Measurements from ENCODE around the gene CDC5L.
"Not testable (repeated sequence)": the region's sequence is repeated elsewhere in the genome, so short reads cannot be mapped to it uniquely, and the experiment has no call there.

The CDC5L gene

DNA sequence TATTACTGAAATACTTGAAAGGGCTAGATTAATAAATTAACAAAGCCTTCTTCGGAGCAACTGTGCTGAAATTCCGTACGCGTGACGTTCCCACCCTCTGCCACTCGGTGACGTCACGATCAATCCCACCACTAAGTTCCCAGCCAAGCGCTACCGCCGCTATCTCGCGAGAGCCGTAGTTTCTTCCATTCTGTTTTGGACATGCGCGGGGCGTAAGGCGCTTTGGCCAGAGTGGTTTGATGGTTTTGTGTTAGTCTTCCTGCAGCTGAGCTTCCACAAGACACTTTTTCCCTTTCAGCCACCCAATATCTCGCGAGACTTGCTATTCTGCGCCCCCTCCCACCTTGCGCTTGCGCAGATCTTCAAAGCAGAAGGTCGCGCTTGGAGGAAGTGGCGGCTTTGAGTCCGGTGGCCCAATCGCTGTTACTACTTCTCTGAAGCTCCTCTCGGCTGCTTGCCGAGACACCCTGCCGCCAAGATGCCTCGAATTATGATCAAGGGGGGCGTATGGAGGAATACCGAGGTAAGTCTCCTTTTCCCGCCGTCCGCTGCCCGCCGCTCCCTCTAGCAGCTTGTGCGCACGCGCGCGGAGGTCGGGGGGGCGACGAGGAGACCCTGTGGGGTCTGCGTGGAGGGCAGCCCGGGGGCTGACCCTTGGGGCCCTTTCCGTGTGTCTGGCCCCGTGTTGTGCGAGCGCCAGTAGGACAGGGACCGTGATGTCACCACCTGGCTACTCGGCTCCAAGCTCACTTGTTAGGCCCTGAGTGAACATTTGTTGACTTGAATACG is at the start of gene CDC5L:
TSS of gene CDC5L (plus strand) at position 361 of the 789 bp plus-strand sequence. CDS start at position 479, 118 bp downstream.
- DNase-seq = peak; percentile 98

GRCh38 chr6:44338228-44339122 is 49.0 kb upstream of the CDC5L start:
- peak; percentile 17 for DNase-seq

DNA sequence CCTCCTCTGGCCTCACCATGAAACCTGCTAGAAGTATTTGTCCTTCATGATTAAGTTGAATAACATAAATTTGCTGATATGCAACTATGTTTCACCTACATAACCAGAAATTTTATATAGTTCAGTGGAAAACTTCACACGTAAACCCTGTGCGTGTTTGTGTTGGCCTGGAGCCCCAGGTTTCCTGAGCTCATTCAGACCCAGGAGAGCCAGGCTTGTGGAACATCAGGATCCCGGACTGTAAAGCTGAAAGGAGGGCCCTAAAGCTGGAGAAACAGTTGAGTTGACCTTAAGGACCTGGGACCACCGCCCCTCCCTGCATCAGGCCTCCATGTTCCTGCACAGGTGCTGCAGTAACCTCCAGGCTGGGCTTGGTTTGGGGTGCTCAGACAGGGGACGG is 48.2 kb upstream of the CDC5L start:
- no peak for DNase-seq

DNA sequence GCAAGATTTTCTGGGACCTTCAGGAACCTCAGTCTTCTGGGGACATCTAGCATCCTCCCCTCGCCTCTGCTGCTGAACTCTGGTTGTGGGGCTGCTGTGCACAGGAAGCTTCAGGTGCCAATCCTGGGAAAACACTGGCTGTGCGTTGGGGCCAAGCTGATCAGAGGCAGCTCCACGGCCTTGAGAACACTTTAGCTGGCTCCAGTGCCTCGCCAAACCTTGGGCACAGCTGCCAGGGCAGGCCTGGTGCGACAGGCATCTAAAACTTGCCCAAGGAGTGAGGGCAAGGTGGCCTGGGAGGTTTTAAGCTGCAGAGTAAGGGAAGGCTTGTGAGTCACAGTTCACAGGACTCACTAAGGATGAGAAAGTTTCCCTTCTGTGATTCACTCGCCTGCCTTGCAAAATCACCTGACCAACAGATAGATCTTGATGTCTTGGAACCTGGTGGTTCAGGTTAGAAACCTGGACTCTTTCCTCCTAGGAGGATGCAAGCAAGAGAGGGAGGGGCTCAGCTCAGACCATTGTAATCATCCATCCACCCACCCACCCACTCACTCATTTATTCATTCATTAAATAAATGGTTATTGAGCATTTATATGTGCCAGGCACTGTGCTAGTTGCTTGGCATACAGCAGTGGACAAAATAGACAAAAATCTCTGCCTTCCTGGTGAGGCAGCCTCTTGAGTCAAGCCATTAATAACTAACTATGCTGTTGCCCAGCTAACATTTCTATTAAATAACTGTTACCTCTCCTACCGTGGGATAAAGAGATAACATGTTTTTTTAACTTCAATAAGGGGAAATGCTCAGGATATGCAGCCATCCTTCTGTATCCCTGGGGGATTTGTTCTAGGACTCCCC is 47.5 kb upstream of the CDC5L start:
- DNase-seq = no peak

GRCh38 chr6:44341095-44341890 is 46.2 kb upstream of the CDC5L start:
- DNase-seq = no peak

GRCh38 chr6:44342052-44342451 is 45.5 kb upstream of the CDC5L start:
- no peak for DNase-seq

DNA sequence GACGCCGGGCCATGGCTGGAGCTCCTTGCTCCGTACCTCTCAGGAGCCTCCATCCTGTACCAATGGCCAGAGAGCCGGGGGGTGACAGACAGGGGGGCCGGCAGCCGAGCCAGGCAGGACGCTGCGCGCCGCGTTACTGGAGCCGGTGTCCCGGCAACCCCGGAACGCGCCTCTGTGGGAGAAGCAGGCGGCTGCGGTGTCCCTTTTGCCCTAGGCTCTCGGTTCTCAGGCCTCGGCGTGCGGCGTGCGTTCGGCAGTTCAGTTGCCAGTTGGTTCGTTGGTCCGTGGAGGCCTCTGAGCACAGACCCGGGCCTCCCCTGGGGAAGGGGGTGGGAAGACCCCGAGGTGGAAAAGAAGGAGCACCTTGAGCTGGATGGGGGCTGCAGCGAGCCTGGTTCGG is 45.0 kb upstream of the CDC5L start, which contains the start of gene SPATS1:
TSS of gene SPATS1 (plus strand) at position 162 of the 400 bp plus-strand sequence. CDS start 446 bp downstream, outside the sequence.
- DNase-seq = no peak

DNA sequence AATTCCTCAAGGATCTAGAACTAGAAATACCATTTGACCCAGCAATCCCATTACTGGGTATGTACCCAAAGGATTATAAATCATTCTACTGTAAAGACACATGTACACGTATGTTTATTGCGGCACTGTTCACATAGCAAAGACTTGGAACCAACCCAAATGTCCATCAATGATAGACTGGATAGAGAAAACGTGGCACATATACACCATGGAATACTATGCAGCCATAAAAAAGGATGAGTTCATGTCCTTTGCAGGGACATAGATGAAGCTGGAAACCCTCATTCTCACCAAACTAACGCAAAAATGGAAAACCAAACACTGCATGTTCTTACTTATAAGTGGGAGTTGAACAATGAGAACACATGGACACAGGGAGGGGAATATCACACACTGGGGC is 40.7 kb upstream of the CDC5L start:
- not testable (repeated sequence) for DNase-seq

GRCh38 chr6:44349904-44350649 is 37.4 kb upstream of the CDC5L start:
- no peak for DNase-seq

DNA sequence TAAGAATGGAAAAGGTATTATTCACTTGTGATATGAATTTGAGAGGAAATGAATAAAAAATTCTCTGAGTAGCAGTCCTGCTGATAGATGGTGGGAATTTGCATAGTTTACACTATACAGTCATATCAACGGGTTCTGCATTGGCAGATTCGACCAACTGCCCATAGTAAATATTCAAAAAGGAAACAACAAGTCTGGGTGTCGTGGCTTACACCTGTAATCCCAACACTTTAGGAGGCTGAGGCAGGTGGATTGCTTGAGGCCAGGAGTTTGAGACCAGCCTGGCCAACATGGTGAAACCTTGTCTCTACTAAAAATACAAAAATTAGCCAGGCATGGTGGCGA is 36.9 kb upstream of the CDC5L start:
- not testable (repeated sequence) for DNase-seq

- no peak for DNase-seq
Measured at GRCh38 chr6:44352259-44352658, 35.2 kb upstream of the CDC5L start.

- DNase-seq = no peak
Measured at GRCh38 chr6:44353336-44353735, 34.2 kb upstream of the CDC5L start.

DNA sequence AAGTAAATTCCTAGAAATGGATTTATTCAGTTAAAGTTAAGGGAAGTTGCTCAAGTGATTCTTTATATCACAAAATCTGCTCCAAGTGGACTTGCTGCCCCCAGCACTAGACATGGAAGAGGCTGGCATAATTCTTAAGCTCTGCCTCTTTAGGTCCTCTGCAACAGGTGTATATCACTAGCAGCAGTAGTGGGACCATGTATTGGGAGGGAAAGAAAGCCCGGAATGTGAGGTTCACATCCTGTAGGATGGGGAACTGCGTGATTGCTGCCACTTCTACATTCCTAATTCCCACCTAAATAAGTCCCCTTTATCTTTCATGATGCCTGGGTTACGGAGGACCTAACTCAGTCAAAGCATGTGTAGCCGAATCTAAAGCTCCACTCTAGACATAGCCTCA is 31.9 kb upstream of the CDC5L start:
- no peak for DNase-seq

DNA sequence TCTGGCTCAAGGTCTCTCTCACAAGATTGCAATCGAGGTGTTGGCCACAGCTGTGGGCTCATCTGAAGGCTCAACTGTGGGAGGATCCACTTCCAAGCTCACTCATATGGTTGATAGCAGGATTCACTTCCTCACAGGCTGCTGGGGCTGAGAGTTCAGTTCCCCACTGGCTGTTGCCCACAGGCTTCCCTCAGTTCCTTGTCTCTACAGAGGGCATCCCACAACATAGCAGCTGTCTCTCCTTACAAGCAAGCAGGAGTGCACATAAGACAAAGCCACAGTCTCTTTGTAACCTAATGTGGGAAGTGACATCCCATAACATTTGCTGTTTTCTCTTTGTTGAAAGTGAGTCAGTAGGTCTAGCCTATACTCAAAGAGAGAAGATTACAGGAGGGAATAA is 31.0 kb upstream of the CDC5L start:
- DNase-seq = no peak

DNA sequence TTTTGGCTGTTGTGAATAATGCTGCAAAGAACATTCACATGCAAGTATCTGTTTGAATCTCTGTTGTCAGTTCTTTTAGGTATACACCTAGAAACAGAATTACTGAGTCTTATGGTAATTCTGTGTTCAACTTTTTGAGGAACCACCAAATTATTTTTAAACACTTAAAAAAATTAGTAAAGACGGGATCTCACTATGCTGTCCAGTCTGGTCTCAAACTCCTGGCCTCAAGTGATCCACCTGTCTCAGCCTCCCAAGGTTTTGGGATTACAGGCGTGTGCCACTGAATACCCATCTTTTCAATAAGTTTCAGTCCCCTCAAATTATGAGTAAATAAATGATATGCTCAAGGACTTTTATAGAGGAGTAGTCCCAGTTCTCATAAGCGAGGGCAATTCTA is 27.5 kb upstream of the CDC5L start:
- DNase-seq = no peak

DNA sequence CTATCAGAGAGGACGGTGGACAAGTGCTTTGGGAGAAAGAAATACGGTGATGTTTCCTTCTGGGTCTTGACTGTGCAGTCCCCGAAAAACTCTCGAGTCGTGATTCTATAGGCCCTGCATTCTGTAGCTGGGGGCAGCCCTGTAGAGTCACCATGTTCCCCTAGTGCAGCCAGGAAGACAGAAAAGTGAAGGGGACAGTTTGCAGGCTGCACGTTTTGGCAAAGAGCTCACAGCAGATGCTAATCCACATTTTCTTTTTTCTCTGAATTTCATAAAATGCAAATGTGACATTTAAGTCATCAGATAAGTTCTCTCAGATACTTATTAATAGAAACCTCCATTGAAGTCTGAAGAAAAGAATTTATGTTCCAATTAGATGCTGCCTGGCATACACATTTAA is 25.6 kb upstream of the CDC5L start:
- no peak for DNase-seq

- no peak for DNase-seq
Measured at GRCh38 chr6:44363377-44363926, 24.1 kb upstream of the CDC5L start.

DNA sequence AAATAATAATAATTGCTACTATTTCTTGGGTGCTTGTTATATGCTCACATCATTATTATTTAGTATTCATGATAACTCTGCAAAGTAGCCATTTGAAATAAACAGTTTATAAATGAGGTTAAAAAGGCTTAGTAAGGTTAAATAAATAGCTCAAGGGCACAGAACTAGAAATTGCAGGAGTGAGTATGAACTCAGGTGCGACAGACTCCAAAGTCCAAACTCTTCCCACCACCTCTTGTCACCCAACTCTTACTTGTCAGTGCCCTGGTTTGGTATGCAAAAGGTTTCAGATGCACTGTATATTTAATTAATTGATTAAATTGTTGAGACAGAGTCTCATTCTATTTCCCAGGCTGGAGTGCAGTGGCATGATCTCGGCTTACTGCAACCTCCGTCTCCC is 20.7 kb upstream of the CDC5L start:
- DNase-seq = no peak

GRCh38 chr6:44367681-44368080 is 19.8 kb upstream of the CDC5L start:
- DNase-seq = no peak

DNA sequence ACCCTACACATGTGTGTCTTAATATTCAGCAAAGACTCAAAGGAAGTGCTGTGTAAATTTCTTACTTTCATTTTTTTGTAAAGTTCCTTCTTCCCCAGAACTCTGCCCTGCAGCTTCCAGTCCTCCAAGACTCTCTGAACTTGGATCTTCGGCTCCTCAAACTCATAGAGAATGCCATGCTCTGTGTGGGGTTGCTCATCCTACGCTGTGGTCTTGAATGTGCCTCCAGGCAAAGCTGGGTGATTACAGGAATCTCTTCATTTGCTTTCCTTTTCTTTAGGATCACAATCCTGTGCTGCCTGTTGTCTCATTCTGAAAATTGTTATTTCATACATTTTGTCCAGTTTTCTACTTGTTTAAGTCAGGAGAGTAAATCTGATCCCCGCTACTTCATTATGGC is 14.5 kb upstream of the CDC5L start:
- DNase-seq = no peak

DNA sequence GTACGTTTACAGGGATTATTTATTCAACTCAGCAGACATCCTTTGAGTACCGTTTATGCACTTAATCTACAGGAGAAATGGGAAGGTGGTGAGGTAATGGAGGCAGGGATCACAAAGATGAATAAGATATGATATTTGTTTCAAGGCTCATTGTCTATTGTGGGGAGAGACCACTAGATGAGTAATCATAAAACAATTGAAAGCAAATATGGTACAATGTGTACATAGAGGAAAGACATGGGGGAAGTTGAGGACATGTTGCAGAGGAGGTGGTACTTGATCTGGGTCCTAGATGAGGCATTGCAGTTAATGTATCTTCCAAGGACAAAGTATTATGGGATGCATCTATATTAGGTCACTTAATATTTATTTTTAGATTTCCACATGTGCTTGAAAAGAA is 13.7 kb upstream of the CDC5L start:
- no peak for DNase-seq
